AG09319 (cell line): ENCODE data around the gene MITF.

Source experiments
- DNase-seq: peaks from one replicate; pipeline ENCODE4 v3.0.0-alpha.2; 2010; ENCODE audit warnings: low read depth; ENCODE audit errors: extremely low read depth
- TF ChIP-seq, protein P1 (sequence below): IDR thresholded peaks from 2 replicates; pipeline ENCODE4 v1.5.1; 2011; ENCODE audit warnings: low read depth, mild to moderate bottlenecking, inconsistent platforms, low read length, moderate library complexity

The MITF gene

DNA sequence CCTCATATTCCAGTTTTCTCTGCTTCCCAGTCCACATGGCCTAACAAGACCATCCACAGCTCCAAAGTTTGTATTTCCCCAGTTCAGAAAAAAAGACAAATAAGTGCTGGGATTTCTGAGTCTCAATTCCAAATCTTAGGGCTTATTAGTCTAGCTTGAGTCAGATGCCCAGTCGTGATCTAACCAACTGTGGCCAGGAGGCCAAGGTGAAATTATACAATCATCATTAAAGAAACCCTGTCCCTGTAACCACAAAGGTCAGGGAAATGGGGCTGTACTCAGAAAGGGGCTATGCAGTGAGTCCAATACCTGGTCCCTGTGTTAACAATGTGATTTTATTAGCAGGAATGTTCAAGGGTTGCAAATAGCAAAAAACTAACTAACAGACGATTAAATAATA is 40.5 kb upstream of the MITF start:
- TF ChIP-seq, protein P1, sequence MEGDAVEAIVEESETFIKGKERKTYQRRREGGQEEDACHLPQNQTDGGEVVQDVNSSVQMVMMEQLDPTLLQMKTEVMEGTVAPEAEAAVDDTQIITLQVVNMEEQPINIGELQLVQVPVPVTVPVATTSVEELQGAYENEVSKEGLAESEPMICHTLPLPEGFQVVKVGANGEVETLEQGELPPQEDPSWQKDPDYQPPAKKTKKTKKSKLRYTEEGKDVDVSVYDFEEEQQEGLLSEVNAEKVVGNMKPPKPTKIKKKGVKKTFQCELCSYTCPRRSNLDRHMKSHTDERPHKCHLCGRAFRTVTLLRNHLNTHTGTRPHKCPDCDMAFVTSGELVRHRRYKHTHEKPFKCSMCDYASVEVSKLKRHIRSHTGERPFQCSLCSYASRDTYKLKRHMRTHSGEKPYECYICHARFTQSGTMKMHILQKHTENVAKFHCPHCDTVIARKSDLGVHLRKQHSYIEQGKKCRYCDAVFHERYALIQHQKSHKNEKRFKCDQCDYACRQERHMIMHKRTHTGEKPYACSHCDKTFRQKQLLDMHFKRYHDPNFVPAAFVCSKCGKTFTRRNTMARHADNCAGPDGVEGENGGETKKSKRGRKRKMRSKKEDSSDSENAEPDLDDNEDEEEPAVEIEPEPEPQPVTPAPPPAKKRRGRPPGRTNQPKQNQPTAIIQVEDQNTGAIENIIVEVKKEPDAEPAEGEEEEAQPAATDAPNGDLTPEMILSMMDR, result no peak

DNA sequence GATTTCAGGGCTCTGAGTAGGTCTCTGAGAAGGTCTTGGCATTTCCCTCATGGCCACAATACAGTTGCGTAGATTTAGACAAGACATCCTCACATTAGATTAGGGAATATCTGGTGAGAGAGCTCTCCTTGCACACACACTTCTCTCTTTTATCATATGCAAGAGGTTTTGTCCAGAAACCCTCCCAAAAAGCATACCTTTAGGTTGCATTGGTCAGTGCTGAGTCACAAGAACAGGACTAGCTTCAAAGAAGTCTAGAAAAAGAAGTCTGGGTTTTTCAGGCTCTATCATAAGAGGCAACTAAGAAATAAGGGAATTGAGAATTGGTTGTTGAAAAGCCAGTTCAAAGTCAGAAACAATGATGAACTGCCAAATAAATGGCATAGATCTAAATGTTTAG is 40.1 kb upstream of the MITF start:
- TF ChIP-seq, protein P1, result no peak
- no peak for DNase-seq

More for the DNA sequence above, 40.5 kb upstream of the MITF start:
- no peak for DNase-seq

DNA sequence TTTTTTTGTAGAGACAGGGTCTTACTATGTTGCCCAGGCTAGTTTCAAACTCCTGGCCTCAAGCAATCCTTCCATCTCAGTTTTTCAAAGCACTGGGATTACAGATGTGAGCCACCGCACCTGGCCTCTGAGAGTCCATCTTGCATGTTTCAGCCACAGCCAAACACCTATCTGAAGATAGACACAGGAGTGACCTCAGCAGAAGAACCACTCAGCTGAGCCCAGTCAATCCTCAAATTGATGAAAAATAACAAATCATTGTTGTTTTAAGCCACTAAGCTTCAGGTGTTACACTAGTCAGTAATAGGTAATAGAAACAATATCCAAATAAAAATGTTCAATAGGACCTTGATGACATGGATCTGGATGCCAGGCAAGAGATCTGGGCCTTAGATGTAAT is 38.3 kb upstream of the MITF start:
- TF ChIP-seq, protein P1, result no peak
- DNase-seq, result no peak

DNA sequence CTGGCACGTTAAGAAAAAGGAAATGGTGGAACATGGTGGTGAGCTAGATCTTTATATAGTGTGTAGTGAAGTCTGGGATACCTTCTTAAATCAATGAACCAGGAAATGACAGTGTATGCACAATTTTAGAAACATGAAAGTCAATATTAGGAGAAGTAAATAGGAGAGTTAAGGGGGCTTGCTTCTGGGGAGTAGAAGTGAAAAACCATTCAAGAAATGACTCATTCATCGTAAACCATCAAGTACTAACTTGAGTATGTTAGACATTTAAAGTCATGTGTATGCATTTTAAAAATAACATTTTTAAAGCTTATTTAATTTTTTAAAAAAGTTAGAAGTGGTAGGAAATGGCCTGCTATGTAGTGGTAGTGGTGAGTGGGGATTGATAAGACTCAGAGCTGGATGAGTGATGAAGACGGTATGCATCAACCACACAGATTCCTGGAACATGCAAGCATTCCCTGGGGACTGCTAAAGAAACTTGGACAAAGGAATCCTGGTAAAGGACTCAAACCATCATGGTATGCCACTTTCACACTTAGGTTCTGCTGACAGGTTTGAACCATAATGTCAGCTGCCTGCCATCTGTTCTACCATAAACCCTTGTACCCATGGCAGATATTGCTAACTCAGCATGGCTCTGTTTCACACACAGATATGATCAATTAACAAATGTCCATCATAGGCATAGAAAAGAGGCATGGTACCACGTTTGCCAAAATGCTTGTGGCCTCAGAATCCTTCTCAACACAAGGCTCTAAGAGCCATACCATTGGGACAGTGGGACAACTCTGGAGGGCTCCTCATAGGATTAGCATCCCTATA is 28.9 kb upstream of the MITF start:
- DNase-seq, result no peak

DNA sequence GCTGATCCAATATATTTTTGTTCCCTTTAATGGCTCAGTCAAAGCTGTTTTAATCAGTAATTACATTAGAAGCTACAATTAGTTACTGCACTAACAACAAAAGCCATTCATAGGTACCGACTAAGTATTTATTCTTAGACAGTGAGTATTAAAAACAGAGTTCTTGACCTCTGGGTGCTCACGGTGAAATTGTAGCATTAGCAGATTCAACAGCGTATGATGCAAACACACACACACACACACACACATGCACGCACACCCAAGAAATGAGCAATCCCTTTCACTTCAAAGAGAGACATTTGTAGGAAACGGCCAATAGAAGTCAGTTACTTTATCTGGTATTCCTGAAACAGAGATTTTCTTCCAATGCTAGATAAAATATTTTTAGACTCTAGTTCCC is 27.0 kb upstream of the MITF start:
- no peak for DNase-seq
- TF ChIP-seq, protein P1, result no peak

More for the DNA sequence above, 28.9 kb upstream of the MITF start:
- TF ChIP-seq, protein P1, result no peak

DNA sequence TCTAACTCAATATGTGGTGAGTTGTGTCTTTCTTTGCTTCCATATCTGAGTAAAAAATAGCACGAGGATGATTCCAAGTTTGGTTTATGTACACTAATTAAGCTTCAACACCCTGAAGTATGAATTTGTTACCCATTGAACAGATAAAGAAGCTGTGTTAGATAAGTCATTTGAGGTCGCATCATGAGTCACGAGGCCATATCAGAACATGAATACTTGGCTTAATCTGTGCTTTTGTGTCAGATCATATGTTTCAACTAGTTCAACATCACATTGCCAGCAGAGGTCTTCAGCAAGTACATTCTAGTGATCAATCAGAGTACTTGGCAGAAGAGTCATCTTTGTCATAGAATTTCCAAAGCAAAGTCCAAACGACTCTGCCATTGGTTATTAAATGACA is 26.3 kb upstream of the MITF start:
- TF ChIP-seq, protein P1, result no peak
- no peak for DNase-seq

DNA sequence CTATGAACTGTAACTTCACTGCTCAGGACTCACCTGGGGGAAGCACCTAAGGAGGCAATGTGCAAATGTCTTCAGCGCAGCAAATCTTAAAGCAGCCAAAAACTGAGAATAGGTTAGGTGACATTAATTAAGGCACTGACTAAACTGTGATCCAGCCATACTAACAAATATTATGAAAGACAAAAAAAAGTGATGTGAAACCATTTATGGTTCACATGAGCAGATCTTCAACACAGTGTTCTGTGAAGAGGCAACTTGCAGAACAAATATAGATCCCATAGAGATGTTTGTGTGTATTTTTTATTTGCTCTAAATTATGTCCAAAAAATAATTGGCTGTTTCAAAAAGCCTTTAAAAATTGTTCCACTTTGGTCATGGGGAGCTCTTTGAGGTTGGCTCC is 24.1 kb upstream of the MITF start:
- no peak for DNase-seq
- TF ChIP-seq, protein P1, result no peak
